ENCODE measurements around the gene KCTD14. TPM values are rescaled to one million over a fixed set of nuclear protein-coding genes. Genes with fewer than 3 reads are reported as not detected.
"Not testable (repeated sequence)": the region's sequence is repeated elsewhere in the genome, so short reads cannot be mapped to it uniquely, and the experiment has no call there.

KCTD14 gene
- total RNA-seq, 2 donors from 2014 or later, result 0.59 to 3.6 TPM

DNA sequence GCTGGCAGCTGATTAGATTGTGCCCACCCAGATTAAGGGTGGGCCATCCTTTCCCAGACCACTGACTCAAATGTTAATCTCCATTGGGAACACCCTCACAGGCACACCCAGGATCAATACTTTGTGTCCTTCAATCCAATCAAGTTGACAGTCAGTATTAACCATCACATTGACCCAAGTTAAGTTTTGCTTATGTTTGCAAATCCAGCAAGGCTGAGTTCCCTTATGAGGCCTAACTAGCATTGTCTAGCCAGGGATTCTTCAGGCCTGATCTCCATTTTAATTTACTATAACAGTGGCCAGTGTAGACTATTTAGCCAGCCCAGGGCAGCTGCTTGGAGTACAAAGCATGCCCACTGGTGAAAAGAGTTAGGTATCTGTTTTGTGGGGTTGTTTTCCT, 2.3 kb upstream of the KCTD14 start:
- TF ChIP-seq, protein P1, sequence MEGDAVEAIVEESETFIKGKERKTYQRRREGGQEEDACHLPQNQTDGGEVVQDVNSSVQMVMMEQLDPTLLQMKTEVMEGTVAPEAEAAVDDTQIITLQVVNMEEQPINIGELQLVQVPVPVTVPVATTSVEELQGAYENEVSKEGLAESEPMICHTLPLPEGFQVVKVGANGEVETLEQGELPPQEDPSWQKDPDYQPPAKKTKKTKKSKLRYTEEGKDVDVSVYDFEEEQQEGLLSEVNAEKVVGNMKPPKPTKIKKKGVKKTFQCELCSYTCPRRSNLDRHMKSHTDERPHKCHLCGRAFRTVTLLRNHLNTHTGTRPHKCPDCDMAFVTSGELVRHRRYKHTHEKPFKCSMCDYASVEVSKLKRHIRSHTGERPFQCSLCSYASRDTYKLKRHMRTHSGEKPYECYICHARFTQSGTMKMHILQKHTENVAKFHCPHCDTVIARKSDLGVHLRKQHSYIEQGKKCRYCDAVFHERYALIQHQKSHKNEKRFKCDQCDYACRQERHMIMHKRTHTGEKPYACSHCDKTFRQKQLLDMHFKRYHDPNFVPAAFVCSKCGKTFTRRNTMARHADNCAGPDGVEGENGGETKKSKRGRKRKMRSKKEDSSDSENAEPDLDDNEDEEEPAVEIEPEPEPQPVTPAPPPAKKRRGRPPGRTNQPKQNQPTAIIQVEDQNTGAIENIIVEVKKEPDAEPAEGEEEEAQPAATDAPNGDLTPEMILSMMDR (IDR thresholded peaks at IDR 0.05), result no peak
- no peaks in the 10 kb centered on the region for H3K27me3 ChIP-seq

DNA sequence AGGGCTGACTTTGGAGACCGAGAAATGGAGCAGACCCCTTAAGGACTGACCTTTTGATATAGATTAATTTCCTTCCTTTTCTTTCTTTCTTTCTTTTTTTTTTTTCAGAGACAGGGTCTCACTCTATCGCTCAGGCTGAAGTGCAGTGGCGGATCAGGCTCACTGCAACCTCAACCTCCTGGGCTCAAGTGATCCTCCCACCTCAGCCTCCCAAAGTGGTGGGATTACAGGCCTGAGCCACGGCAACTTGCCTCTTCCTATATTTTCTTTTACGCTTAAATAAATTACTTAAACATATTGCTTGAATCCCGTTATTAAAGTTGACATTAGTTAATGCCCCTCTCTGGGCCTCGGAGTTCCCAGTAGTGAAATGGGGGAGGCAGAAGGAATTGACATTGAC, 350 bp upstream of the KCTD14 start:
- TF ChIP-seq, protein P1 (IDR thresholded peaks at IDR 0.05), result no peak
- H3K27ac ChIP-seq, result no peak overlapping the region
- peaks cover 0 to 8% of the 10 kb centered on the region in 2 donors for H3K4me1 ChIP-seq
- H3K36me3 ChIP-seq, result no peaks in the 10 kb centered on the region
- no peaks in the 10 kb centered on the region for H3K9me3 ChIP-seq
- no peaks in the 10 kb centered on the region for H3K27me3 ChIP-seq
- peak overlapping the region in 1 of 2 donors; percentile 52 for H3K4me3 ChIP-seq
- no peak for DNase-seq (ENCODE audit: low spot score)

More for the DNA sequence above, 2.3 kb upstream of the KCTD14 start:
- no peak overlapping the region for H3K27ac ChIP-seq
- no peak for DNase-seq (ENCODE audit: low spot score)
- no peaks in the 10 kb centered on the region for H3K36me3 ChIP-seq
- no peak overlapping the region for H3K4me3 ChIP-seq
- no peaks in the 10 kb centered on the region for H3K9me3 ChIP-seq
- peaks cover 0 to 10% of the 10 kb centered on the region in 2 donors for H3K4me1 ChIP-seq

DNA sequence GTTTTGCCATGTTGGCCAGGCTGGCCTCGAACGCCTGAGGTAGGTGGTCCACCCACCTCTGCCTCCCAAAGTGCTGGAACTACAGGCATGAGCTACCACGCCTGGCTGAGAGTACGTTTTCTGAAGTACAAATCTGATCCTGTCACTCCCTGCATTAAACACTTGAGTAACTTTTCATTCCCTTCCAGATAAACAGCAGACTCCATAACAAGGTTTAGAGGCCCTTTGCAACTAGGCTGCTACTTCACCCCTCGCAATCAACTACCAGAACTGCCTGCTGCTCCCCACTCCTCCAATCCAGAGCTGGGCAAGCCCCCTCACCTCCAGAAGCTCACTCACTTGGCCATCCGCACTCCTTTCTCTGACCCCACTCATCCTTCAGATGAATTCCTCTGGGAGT, 1.5 kb downstream of the KCTD14 start:
- Histone ChIP-seq H3K4me1 (peaks cover 0 to 8% of the 10 kb centered on the region in 2 donors), H3K9me3 (no peaks in the 10 kb centered on the region)

DNA sequence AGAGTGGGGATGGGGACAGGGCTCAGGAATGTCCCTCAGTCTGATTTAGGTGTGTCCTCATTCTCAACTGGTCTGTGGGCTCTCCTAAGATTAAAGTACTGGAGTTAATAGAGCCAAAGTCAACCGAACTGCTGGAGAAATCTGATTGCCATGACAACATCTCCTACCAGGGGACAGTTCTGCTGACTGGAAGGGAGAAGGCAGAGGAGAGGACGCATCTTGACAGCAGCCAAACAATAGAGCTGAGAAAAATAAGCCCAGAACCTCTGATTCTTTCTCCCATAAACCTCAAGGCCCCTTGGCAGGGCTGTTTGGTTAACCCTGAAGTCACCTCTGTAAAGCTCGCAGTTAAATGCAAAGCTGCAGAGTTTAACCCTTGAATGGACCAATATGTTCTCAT, 2.8 kb downstream of the KCTD14 start:
- Histone ChIP-seq H3K9me3 (no peaks in the 10 kb centered on the region), H3K4me1 (peaks cover 0 to 8% of the 10 kb centered on the region in 2 donors), H3K36me3 (no peaks in the 10 kb centered on the region), H3K27me3 (no peaks in the 10 kb centered on the region), H3K4me3 (no peak overlapping the region), H3K27ac (no peak overlapping the region)
- TF ChIP-seq, protein P1 (IDR thresholded peaks at IDR 0.05), result no peak
- DNase-seq (ENCODE audit: low spot score), result no peak

More for the DNA sequence above, 1.5 kb downstream of the KCTD14 start:
- no peak for DNase-seq (ENCODE audit: low spot score)
- H3K27ac ChIP-seq, result no peak overlapping the region
- no peaks in the 10 kb centered on the region for H3K27me3 ChIP-seq
- no peaks in the 10 kb centered on the region for H3K36me3 ChIP-seq
- no peak overlapping the region for H3K4me3 ChIP-seq
- TF ChIP-seq, protein P1 (IDR thresholded peaks at IDR 0.05), result no peak

DNA sequence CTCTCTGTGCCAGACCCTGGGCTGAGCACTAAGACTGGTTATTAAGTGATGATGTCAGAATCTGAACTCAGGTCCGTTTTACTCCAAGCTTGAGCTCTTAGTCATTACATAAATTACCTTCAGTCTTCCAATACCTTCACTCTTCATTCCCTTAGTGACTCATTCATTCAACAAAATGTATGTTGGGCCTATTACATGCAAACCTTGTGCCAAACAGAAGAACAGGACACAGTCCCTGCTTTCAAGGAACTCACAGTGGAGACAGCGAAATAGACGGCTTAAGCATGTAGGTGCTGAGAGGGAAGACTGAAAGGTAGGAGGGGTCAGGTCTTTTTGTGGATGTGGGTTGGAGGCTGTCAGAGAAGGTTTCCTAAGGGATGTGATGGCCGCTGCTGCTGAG, 3.3 kb downstream of the KCTD14 start:
- peaks cover 0 to 8% of the 10 kb centered on the region in 2 donors for H3K4me1 ChIP-seq
- no peaks in the 10 kb centered on the region for H3K9me3 ChIP-seq
- DNase-seq (ENCODE audit: low spot score), result no peak
- no peak overlapping the region for H3K4me3 ChIP-seq
- no peak overlapping the region for H3K27ac ChIP-seq
- TF ChIP-seq, protein P1 (IDR thresholded peaks at IDR 0.05), result no peak
- no peaks in the 10 kb centered on the region for H3K36me3 ChIP-seq
- no peaks in the 10 kb centered on the region for H3K27me3 ChIP-seq

DNA sequence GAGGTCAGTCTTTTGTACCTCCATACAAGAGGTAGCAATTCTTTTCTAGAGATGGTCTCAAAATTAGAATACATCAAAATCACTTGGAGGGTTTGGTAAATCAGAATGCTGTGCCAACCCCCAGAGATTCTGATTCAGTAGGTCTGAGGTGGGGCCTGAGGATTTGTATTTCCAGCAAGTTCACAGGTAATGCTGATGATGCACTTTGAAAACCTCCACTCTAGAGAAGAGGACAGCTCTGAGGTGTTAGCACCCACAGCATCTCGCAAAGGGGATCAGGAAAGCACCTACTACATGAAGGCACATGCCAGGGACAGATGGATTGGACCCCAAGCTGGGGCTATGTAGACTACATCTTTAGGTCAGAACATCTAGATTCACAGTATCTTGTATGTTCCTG, 7.2 kb downstream of the KCTD14 start:
- H3K27ac ChIP-seq, result no peak overlapping the region
- no peaks in the 10 kb centered on the region for H3K9me3 ChIP-seq
- H3K4me1 ChIP-seq, result no peaks in the 10 kb centered on the region
- H3K36me3 ChIP-seq, result no peaks in the 10 kb centered on the region
- no peaks in the 10 kb centered on the region for H3K27me3 ChIP-seq
- DNase-seq (ENCODE audit: low spot score), result no peak
- TF ChIP-seq, protein P1 (IDR thresholded peaks at IDR 0.05), result no peak
- no peak overlapping the region for H3K4me3 ChIP-seq

DNA sequence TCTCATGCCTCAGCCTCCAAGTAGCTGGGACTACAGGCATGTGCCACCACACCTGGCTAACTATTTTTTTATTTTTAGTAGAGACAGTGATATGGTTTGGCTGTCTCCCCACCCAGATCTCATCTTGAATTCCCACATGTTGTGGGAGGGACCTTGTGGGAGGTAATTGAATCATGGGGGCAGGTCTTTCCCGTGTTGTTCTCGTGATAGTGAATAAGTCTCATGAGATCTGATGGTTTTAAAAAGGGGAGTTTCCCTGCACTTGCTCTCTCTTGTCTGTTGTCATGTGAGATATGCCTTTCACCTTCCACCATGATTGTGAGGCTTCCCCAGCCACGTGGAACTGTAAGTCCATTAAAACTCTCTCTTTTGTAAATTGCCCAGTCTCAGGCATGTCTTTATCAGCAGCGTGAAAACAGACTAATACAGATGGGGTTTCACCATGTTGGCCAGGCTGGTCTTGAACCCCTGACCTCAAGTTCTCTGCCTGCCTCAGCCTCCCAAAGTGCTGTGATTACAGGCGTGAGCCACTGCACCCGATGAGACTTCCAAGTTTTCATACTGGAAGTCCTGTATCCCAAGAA, 8.0 kb downstream of the KCTD14 start:
- not testable (repeated sequence) for H3K4me1 ChIP-seq; H3K27me3 ChIP-seq; H3K27ac ChIP-seq; DNase-seq (ENCODE audit: low spot score); H3K4me3 ChIP-seq; H3K36me3 ChIP-seq; H3K9me3 ChIP-seq

Measured in right atrium auricular region (tissue), 2 donors.